NCI-H2227 (cell line): ENCODE measurements around the gene SLC6A19.

ENCODE experiments used
- DNase-seq: peaks from one replicate; lab custom pipeline; 2025; ENCODE audit not compliant: unreplicated experiment; lab: John Stamatoyannopoulos, UW

The SLC6A19 gene

DNA sequence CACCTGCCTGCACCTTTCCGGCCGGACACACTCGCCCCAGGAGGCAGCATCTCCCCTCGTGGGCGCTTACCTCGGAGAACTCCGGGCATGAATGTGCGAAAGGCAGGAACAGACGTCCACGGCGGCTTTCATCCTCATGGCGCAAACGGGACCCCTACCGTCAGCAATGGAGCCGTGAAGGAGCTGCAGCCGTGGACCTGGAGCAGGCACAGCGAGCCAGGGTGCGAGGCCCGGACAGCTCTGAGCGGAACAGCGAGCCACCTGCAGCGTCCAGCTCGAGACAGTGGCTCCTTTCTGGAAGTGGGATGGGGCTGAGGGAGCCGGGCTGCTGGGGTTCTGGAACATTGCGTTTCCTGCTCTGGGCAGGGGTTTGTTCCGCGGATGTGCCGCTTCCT is 7.8 kb upstream of the SLC6A19 start:
- no peak for DNase-seq

DNA sequence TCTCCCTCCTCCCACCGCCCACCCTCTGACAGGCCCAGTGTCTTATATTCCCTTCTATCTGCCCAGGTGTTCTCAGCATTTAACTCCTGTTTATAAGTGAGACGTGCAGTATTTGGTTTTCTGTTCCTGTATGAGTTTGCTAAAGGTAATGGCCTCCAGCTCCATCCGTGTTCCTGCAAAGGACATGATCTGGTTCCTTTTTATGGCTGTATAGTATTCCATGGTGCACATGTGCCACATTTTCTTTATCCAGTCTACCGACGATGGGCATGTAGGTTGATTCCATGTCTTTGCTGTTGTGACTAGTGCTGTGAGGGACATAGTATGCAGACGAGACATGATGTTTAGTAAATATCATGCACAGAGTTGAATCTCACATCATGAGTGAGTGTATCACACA is 7.0 kb upstream of the SLC6A19 start:
- no peak for DNase-seq

DNA sequence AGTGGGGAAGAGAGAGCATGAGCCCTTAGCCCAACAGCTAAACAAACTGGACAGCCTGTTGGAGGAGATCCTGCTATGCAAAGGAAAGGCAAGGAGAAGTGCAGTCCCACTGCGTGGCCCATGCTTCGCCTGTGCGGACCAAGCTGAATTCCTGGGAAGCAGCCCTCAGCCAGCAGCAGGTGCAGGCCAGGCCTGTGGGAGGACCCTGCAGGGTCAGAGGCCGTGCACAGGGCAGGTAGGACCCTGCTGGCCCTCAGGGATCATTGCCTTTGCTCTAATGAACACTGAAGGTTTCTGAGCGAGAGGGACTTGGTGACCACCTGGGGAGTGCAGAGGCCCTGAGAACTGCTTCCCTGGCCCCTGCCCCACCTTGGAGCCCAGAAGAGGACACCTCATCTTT is 6.0 kb upstream of the SLC6A19 start:
- no peak for DNase-seq

DNA sequence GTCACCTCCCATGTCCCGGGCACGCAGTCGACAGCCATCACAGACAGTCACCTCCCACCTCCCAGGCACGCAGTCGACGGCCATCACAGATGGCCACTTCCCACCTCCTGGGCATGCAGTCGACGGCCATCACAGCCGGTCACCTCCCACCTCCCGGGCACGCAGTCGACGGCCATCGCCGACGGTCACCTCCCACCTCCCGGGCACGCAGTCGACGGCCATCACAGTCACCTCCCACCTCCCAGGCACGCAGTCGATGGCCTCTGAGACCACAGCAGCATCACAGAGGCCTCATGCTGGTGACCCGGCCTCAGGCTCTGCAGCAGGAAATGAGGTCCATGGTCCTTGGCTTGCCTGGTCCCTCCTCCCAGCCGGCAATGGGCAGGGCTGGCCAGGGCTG is 5.5 kb upstream of the SLC6A19 start:
- no peak for DNase-seq

DNA sequence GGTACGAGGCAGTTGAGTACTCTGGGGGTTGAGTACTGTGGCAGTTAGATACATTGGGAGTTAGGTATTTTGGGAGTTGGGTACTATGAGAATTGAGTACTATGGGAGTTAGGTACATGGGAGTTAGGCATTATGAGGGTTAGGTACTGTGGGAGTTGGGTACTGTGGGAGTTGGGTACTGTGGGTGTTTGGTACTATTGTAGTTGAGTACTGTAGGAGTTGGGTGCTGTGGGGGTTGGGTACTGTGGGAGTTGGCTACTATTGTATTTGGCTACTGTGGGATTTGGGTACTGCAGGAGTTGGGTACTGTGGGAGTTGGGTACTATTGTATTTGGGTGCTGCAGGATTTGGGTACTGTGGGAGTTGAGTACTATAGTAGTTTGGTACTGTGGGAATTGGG is 4.8 kb upstream of the SLC6A19 start:
- DNase-seq, result no peak

DNA sequence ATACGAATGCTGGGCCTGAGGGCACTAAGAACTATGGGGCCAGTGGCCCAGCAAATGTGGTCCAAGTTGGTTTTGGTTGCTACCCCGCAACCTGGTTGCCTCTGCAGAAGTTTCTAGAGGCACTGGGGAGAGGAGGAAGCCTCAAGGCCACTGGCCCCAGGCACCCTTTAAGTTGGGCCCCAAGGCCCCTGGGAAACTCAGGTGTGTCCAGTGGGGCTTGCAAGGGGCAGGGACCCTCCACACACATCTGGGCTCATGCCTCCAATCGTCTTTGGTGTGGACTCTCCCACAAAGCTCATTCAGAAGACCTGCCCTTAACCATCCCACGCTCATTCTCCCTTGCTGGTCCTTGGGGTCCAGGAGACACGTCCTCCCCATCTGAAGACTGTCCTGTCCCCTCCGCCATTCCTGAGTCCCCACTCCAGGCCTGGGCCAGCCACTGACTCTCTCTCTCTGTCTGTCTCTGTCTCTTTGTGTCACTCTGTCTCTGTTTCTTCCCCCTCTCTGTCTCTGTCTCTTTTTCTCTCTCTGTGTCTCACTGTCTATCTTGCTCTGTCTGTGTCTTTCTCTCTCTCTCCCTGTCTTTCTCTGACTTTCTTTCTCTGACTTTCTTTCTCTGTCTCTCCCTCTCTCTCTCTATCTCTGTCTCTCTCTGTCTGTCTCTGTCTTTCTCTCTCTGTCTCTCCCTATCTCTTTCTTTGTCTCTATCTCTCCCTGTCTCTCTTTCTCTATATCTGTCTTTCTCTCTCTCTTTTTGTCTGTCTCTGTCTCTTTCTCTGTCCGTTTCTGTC is 3.3 kb upstream of the SLC6A19 start:
- no peak for DNase-seq

DNA sequence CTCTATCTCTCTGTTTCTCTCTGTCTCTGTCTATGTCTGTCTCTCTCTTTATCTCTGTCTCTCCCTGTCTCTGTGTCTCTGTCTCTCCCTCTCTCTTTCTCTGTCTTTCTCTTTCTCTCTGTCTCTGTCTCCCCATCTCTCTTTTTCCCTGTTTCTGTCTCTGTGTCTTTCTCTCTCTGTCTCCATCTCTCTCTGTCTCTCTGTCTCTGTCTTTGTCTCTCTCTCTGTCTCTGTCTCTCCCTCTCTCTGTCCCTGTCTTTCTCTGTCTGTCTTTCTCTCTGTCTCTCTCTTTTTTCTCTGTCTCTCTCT is 2.1 kb upstream of the SLC6A19 start:
- no peak for DNase-seq

DNA sequence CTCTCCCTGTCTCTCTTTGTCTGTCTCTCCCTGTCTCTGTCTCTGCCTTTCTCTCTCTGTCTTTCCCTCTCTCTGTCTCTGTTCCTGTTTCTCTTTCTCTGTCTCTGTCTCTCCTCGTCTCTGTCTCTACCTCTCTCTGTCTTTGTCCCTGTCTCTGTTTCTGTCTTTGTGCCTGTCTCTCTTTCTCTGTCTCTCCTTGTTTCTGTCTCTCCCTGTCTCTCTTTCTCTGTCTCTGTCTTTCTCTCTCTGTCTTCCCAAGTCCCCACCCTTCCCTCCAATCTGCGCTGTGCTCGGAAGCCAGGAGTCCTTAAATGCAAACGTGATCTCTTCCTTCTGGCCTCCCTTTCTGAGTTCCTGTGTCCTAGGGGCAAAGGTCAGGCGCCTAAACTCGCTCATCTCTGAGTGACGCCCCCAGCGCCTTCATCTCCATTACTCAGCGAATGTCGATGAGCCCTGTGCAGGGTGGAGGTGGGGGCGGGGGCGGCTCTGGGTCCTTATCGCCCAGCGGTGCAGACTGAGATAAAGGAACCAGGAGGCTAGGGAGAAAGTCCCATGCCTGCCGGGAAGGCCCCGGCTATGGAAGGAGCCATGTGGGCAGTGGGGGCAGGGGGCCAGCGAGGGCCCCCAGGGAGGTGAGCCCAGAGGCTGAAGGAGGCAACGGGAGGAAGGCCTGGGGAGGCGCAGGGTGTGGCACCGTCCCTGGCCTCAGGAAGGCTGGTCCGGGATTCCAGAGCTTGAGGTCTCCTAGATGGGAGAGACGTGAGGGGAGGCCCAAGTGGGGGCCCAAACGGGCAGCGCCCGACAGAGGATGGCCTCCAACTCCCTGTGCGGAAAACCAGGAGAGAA is 1.5 kb upstream of the SLC6A19 start:
- no peak for DNase-seq

DNA sequence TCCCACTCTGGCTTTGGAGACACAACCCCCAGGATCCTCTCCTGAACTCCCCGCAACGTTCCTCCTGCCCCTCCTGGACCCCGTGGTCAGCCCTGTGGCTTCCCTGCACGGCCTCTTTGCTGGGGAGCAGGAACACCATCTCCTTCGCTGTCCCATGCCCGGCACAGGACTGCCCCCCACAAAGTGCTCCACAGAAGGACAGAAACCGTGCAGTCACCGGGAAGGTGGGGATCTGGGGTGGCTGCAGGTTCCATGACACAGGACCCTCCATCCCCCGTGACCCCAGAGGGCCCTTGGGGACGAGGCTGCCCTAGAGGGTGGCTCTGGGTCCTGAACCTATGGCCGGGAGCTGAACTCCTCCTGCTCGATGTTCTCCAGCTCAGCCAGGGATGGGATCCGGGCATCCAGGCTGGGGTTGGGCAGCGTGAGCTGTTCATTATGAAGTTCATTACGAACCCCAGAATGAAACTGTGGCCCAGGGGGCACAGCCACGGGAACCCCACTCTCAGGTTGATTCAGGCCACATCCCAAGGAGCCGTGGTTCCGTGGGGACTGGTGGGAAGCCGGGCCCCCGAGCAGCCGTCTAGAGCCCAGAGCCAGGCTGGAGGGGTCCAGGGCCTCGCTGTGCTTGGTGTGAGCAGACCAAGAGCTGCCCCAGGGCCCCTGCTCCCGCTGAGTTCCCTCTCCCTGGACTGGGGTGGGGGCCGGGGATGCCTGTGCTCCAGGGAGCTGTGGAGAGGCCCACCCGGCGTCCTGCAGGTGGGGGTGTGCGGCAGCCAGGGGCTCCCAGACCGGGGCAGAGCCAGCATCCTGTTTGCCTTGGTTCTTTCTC is 684 bp upstream of the SLC6A19 start:
- DNase-seq, result no peak

DNA sequence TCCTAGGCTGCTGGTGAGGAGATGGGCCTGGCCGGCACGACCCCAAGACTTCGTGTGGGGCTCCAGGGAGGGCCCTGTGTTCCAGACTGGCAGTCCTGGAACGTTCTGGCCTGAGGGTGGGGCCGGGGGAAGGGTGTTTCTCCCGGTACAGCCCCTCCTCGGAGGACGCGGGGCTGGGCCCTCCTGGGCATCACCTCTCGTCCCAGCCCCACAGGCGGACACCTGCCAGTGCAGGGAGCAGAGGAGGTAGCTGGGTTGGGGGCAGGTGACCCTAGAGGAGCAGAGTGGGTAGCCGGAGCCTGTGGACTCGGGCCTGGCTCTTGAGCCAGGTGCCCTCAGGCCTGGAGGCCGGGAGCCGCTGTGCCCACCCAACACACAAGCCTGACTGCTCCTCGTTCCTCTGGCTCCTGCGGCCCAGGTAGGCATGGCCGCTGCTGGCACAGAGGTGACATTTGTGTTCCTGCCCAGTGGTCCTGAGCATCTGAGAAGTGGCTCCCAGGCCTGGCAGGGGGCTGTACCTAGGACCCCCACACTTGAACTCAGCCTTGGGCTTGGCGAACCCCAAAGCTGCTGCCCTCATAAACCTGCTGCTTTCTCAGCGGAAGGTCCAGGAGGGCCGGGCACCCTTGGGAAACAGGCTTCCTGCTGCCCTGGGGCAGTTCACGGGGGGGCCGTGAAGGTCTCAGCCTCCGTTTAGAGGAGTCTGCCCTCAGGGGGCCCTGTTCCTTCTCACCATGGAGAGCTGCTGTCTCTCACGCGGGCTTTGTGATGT is 817 bp downstream of the SLC6A19 start:
- DNase-seq, result no peak

DNA sequence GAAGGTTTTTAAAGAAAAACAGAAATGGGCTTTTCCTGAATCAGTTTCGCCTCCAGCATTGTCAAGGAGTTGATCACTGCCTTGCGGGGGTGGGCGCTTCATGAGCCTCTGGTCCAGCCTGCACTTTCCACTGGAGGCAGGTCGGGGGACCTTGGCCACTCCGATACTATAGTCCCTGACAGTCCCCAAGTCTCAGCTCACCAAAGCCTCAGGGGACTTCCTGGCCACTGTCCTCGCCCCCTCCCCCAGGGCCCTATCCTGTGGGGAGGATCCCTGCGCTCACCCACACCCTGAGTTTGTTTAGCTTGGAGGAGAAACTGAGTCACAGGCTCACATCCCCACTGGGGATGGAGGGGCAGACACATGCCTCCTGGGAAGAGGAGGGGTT is 1.4 kb downstream of the SLC6A19 start:
- DNase-seq, result no peak

DNA sequence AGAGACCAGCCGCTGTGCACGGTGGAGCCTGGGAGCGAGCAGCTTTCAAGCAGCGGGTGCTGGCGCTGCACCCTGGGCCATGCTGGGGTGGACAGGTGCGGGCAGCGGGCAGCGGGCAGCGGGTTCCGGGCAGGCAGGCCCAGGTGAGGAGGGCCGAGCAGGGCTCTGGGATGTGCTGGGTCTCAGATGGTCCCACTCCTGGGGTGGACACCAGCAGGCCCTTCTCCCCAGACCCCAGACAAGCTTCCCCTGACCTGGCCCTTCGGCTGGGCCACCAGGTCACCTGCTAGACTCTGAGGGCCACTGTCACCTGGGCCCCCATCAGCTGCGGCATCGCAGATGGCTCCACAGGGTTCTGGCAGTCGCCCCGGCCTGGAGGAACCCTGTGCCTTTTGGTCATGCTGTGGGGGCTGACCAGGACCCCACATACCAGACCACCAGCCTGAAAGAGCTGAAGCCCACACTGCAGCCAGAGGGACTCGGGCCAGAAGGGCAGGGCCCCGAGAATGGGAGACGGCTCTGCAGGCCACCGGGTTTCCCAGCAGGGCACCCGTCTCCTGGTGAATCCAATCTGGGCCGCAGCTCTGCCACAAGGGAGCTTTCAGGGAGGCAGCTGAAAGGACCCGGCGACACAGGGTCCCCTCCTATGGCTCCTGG is 2.0 kb downstream of the SLC6A19 start:
- DNase-seq, result no peak

DNA sequence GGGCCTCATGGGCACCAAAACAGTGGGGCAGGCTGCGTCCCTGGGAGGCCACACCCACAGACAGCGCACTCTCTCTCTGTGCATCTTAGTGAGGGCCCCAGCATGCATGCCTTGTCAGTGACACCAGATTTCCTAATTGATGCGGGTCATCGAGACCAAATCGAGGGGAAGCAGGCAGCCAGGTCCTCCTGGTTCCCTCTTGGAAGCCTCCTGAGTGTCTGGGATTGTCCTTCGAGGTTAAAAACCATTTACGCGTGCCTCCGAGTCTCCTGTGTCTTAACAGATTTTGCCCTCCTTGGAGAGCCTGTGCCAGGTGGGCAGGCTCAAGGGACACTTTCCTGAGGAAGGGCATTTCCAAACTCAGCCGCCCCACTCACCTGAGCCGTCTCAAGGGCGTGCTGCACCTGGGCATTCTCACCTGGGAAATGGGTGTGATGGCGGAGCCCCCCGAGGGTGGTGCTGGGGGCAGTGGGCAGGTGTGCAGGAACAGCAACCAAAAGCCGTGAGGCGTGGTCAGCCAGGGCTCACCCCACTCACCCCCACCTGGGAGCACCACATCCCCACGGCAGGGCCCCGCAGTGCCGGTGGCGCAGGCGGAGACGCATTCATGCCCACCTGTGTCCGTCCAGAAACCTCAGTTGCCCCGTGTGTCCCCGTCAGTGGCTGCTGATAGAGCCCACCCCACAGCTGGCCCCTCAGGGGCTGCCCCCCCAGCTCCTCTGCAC is 2.7 kb downstream of the SLC6A19 start:
- DNase-seq, result no peak

DNA sequence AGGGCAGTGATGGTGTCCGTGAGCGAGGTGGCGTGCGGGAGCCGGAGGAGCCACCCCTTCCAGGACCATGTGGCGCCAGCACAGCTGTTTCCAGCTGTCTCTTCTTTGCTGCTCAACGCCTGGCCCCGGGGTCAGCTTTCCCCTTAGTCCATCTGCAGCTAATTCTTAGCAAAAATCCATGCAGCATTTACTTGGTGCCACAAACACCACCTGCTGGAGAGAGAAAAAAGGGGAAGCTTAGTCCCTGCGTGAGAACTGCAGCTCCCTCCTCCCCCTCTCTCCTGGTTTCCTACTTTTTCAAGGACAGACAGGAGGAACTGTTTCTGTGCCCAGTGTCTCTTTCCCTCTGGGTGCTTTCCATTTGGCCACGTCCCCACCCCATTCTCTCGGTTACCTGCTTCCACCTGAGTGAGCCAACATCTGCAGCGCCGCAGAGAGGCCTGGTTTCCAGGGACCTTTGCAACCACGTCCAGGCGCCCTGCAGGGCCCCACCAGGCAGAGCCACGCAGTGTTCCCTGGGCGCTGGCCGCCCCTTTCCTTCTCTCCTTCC is 3.4 kb downstream of the SLC6A19 start:
- DNase-seq, result peak; percentile 84

DNA sequence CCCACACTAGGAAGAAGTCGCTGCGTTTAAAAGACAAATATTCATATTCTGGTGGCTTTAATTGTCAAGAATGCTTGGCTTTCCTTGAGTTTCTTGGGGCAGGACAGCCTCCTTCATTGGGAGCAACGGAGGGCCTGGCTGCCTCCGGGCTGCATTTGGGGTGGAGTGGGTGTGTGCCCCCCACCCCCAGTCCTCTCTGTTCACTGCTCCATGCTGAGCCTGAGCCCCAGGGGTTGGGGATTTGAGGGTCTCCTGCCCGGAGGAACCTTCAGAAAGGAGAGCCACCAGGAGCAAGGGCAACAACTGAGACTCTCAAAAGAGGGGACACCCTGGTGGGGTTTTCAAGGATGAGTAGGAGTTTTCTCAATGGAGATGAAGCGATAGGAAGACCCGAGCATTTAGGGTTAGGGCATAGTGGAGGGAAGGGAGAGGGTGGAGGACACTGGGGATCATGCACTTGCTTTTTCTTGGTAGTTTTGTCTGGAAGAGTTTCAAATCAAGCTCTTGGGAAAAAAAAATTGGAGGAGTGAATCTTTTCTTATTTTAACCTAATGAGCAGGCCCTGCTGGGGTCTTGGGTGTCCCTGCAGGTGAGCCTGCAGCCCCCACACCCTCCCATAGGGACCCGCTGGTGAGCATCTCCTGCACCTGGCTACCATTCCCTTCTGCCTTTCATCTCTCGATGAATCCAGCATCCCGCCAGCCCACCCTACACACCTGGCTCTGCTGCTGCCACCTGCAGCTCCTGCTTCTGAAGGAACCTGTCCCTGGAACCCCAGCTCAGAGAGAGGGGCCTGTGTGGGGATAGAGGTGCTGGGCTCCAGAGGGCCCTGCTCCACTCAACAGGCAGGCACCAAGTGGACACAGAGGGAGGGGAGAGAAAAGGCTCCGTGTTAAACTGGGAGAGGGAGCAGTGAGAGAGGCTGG is 4.1 kb downstream of the SLC6A19 start:
- no peak for DNase-seq

DNA sequence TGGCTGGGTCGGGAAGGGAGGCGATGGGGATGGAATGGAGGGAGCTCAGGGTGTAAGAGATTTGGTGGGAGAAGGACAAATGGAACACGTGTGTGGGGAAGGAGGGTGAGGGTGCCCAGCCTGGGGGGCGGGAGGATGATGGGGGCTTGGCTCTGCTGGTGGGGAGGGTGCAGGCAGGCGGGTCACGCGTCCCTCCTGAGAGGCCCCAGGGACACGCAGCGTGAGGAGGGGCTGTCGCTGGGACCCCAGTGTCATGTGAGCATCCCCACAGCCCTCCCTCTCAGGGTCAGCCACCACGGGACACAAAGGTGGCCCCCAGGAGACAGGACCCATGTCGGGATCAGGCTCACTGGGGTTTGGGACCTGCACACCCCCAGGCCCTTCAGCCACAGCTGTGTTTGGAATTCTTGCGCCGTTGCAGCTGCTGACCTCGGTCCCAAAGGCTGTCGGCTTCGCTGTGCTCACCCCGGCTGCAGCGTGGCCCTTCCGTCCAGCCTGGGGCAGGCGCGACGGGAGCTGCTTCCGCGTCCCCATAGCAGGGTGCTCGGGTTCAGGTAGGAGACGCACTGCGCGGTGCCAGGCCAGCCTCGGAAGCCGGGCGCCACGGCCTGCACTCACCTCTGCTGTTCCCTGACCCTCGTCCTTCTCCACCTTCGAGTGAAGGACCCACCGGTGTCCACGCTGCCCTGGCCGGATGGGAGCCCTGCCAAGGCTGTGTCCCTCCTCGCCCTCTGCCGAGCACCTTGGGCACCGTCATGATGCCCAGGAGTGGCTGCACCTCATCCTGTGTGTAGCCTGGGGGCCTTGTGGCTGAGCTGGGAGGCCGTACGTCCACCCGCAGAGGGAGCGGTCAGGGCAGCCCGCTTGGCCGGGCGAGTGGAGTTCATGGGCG is 5.4 kb downstream of the SLC6A19 start:
- no peak for DNase-seq

DNA sequence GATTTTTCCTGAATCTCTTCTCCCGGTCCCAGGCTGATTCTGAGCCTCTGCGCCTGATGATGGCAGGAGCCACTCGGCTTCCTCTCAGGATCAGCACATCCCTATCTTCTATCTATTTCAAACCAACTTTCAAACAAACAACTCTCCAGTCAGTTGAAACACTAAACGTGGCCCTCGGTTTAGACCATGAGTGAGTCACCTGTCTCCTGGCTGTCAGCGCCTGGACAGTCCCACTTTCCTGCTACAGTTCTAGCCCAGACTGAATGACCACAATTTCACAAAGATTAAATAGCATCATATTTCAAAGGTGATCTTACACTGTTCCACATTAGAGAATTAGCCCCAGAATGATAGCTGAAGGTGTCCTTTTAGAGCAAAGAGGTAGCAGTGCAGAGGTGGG is 6.2 kb downstream of the SLC6A19 start:
- no peak for DNase-seq
